NCI-H2029 (cell line): ENCODE results near the gene DPM1.

Source experiments
- DNase-seq: peaks from one replicate; lab custom pipeline; 2025; lab: John Stamatoyannopoulos, UW

DPM1 gene

GRCh38 chr20:50895111-50895830 is 63.1 kb downstream of the DPM1 start:
- no peak for DNase-seq

DNA sequence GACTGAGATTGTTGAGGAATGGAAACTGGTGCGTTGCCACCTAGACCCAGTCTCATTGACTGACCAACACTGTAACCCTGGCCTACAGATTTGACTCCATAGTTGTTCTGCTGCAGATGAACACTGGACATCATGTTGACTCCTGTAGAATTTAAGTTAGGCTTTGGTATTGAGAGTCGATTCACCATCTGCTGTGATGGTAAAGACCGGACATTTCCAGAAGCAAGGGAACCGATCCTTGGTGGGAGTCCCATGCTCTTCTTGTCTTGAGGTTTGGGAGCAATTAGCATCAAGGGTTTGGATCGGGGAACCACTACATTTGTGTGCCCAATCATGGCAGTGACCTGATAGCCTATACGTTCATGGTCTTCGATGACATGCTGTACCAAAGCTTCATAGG is 64.7 kb downstream of the DPM1 start:
- DNase-seq: no peak

DNA sequence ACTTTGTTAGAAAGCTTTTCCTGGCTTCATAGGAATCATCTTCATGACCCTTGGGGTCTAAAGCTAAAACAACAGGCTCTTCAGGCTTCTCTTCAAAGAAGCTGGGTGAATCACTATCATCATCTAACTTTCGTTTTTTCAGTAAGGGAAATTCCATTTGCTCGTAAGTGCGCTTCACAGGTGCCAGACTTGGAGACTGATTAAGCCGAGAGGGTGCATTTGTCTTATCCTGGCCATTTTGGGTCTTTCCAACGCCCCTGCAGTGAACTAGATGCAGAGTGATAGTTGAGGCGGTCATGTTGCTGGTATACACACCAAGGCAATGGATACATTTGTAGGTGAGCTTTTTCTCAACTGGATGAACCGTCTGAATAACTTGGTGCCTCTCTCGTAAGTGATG is 65.9 kb downstream of the DPM1 start:
- DNase-seq: no peak

DNA sequence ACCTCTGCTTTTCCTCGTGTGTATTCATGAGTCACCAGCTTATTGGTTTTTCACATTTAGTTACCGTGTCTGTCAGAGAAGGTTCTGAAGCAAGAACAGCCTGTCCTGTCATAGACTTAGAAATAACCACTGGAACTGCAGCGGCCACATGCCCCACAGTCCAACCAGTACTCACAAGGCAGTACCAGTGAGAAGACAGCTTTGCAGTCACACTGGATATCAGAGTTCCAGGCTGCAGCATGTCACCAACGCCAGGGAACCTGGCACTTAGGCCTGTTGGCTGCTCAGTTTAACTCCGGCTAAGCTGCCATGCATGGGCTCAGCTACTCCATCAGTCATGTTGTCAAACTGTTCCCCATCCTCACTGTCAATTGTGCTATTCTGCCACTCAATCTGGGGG is 67.2 kb downstream of the DPM1 start:
- DNase-seq: no peak

DNA sequence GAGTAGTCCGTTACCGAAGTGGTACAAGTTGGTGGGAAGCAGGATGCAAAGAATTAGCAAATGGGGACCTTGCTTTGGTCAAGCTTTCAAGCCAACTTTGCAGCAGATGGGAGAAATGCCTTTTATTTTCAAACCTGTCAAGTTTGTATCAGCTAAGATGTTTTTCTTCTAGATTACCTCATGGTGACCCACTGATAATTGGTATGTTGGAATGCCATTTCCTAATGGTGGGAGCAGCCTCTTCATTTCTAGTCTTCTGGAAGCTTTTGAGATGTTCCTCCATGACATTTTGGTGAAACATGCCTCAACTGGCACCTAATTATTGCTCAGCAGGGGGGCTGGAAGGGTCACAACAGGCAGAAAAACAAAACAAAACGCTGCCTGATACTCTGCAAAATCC is 70.8 kb downstream of the DPM1 start:
- no peak for DNase-seq

GRCh38 chr20:50886184-50886790 is 72.0 kb downstream of the DPM1 start:
- no peak for DNase-seq

GRCh38 chr20:50885781-50886180 is 72.6 kb downstream of the DPM1 start:
- no peak for DNase-seq

GRCh38 chr20:50885068-50885467 is 73.3 kb downstream of the DPM1 start:
- no peak for DNase-seq
